GM21423 (cell line): ENCODE measurements around the gene FMN2.
"Not testable (repeated sequence)": the region's sequence is repeated elsewhere in the genome, so short reads cannot be mapped to it uniquely, and the experiment has no call there.

ENCODE experiments used
- ATAC-seq: cut with Tn5 transposase; IDR thresholded peaks from one replicate; pipeline ENCODE4 v1.9.1; 2021; ENCODE audit warnings: mild to moderate bottlenecking, moderate library complexity; ENCODE audit not compliant: unreplicated experiment

FMN2 gene

GRCh38 chr1:240295811-240296210 is 204.1 kb downstream of the FMN2 start:
- ATAC-seq: no peak

GRCh38 chr1:240304466-240304865 is 212.8 kb downstream of the FMN2 start:
- ATAC-seq: no peak

- ATAC-seq: no peak
Measured at GRCh38 chr1:240306673-240307072, 215.0 kb downstream of the FMN2 start.

- no peak for ATAC-seq
Measured at GRCh38 chr1:240308096-240308495, 216.4 kb downstream of the FMN2 start.

- no peak for ATAC-seq
Measured at GRCh38 chr1:240309769-240310168, 218.1 kb downstream of the FMN2 start.

GRCh38 chr1:240310226-240310925 is 218.7 kb downstream of the FMN2 start:
- ATAC-seq: no peak

GRCh38 chr1:240312872-240313271 is 221.2 kb downstream of the FMN2 start:
- ATAC-seq: no peak

- ATAC-seq: no peak
Measured at GRCh38 chr1:240314845-240315801, 223.4 kb downstream of the FMN2 start.

GRCh38 chr1:240319998-240320397 is 228.3 kb downstream of the FMN2 start:
- no peak for ATAC-seq

- ATAC-seq: no peak
Measured at GRCh38 chr1:240320659-240321058, 229.0 kb downstream of the FMN2 start.

GRCh38 chr1:240322943-240323342 is 231.3 kb downstream of the FMN2 start:
- ATAC-seq: no peak

- ATAC-seq: not testable (repeated sequence)
Measured at GRCh38 chr1:240328382-240328781, 236.7 kb downstream of the FMN2 start.

- ATAC-seq: no peak
Measured at GRCh38 chr1:240329443-240329842, 237.8 kb downstream of the FMN2 start.

GRCh38 chr1:240332672-240333071 is 241.0 kb downstream of the FMN2 start:
- no peak for ATAC-seq

GRCh38 chr1:240337781-240338180 is 246.1 kb downstream of the FMN2 start:
- ATAC-seq: no peak

GRCh38 chr1:240338837-240339236 is 247.2 kb downstream of the FMN2 start:
- ATAC-seq: no peak

GRCh38 chr1:240341365-240342250 is 249.9 kb downstream of the FMN2 start:
- ATAC-seq: no peak

GRCh38 chr1:240342251-240342625 is 250.6 kb downstream of the FMN2 start:
- no peak for ATAC-seq

- ATAC-seq: no peak
Measured at GRCh38 chr1:240343045-240343444, 251.4 kb downstream of the FMN2 start.

- no peak for ATAC-seq
Measured at GRCh38 chr1:240343966-240344365, 252.3 kb downstream of the FMN2 start.

- no peak for ATAC-seq
Measured at GRCh38 chr1:240344918-240345317, 253.2 kb downstream of the FMN2 start.
